GM19467 (cell line): Measurements from ENCODE around the gene ADAMTS3.

Experiments used
- ATAC-seq: cut with Tn5 transposase; IDR thresholded peaks from one replicate; pipeline ENCODE4 v1.9.1; 2021; ENCODE audit warnings: mild to moderate bottlenecking, moderate library complexity; ENCODE audit not compliant: unreplicated experiment

The ADAMTS3 gene

GRCh38 chr4:72422416-72422815, 146.6 kb downstream of the ADAMTS3 start:
- no peak for ATAC-seq

GRCh38 chr4:72418458-72418857, 150.6 kb downstream of the ADAMTS3 start:
- no peak for ATAC-seq

- no peak for ATAC-seq
Measured at GRCh38 chr4:72410158-72410557, 158.9 kb downstream of the ADAMTS3 start.

DNA sequence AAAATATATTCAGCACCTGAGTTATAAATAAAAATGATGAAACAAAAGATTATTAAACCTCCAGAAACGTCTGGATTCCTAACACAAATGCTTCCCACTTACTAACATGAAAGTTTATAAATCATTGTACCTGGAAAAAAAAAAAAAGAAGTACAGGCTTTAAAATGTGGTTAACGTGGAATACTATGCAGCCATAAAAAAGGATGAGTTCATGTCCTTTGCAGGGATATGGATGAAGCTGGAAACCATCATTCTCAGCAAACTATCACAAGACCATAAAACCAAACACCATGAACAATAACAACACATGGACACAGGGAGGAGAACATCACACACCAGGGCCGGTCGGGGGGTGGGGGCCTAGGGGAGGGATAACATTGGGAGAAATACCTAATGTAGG, 160.5 kb downstream of the ADAMTS3 start:
- ATAC-seq: no peak

- no peak for ATAC-seq
Measured at GRCh38 chr4:72405417-72405816, 163.6 kb downstream of the ADAMTS3 start.

GRCh38 chr4:72397314-72397713, 171.7 kb downstream of the ADAMTS3 start:
- no peak for ATAC-seq

GRCh38 chr4:72394012-72394663, 174.9 kb downstream of the ADAMTS3 start:
- ATAC-seq: no peak

DNA sequence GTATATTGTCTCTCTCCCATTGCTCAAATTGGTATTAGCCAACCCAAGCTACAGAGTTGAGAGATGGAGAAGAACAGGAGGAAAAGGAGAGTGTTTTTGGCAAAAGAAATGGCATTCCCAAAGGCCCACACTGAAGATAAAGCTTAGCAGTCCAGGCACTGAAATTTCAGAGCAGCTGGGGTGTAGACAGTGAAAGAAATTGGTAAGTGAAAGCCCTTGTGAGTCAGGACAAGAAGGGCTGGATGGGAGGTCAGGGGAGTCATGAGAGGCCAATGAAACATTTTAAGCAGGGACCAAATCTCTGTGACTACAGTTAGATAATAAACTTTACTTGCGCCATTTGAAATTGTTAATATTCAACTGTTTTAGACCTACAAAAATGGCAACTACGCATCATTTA, 177.7 kb downstream of the ADAMTS3 start:
- no peak for ATAC-seq

DNA sequence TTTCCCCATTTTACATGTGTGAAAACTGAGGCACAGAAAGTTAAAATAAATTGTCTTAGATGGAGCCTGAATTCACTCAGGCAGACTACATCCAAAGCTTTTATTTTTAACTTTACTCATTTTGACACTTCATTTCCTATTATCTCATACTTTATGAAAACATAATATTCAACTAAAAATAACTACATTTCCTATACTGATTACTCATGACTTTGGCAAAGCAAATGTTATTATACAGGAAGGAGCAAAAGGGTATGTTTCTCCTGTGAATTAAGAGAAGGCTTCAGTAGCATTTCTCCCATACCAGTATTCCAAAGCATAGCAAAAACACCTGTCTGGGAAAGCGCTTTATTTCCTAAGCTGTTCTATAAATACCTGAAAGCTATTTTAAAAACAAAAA, 178.6 kb downstream of the ADAMTS3 start:
- ATAC-seq: no peak

- ATAC-seq: no peak
Measured at GRCh38 chr4:72388521-72388920, 180.5 kb downstream of the ADAMTS3 start.

DNA sequence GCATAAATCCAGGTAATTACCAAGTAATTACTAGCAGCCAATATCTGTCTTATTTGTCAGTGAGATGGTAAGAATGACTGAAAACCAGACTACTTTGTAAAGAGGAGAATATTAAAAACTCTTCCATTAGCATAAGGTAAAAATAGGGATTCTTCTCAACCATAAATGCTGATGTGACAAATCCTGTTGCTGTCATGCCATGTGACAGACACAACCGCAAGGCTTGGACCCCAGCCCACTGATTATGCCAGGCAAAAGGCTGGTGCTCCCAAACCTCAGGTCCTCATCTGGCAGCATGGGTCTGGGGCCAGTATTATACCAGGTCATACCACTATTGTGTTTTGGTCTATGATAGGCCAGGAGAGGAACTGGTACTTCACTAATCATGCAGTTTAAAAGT, 181.1 kb downstream of the ADAMTS3 start:
- ATAC-seq: no peak

DNA sequence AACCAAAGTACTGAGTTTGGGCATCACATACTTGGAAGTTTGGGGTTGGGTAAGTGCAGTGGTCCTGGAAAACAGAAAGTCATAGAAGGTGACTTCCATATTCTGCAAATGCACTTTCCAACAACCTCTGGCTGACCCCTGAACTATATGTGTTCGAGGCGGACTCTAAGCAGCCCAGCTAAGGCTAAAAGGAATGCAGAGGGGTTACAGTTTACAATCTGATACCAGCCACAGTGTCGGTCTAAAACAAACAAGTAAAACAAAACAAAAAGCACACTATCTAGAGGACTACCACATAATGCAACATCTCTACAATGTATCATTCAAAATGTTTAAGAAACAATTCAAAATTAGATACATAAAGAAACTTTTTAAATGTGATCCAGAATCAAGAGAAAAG, 185.6 kb downstream of the ADAMTS3 start:
- no peak for ATAC-seq

DNA sequence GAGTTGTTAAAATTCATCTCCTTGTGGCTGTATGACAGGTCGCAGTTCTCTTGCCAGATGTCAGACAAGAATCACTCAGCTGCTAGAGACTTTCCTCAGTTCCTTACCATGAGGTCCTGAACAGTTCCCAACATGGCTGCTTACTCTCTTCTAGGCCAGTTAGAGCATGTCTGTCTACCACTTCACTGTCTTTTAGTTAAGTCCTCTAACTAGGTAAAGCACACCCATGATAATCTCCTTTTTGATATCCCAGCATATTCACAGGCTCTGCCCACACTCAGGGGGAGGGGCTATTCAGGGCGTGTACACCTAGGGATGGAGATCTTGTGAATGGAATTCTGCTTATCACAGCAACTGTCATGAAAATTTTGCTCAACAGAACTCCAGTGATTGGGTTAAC, 190.1 kb downstream of the ADAMTS3 start:
- ATAC-seq: no peak

DNA sequence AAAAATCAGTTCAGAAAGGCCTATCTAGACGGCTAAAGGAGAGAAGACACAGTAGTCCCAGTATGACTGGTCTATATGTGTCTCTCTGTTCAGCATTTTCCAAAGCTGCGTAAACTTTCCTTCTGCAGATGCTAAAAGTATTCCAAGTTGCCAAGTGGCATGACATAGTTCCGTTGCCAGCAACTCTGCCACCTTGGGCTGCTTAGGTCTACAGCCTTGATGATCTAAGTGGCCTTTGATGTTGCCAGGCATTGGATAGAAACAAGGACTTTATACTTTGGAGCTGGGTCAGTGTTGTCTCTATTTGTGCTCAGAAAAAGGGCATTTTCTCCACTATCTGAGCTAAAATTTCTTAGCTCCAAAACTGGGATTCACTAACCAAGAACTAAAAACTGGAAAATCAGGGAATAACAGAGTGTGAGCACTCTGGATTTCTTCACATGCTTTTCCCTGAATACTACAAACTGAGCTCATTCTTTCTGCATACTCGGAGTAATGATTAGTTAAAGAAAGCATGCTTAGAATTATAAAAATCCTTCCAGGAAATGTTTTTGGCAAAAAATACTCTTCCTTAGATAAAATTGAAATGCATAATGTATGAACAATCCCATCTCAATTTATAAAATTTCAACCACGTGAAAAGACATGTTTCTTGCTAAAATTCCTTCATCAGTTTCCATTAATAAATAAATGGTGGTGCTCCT, 191.4 kb downstream of the ADAMTS3 start:
- ATAC-seq: no peak

- ATAC-seq: no peak
Measured at GRCh38 chr4:72376901-72377300, 192.1 kb downstream of the ADAMTS3 start.

DNA sequence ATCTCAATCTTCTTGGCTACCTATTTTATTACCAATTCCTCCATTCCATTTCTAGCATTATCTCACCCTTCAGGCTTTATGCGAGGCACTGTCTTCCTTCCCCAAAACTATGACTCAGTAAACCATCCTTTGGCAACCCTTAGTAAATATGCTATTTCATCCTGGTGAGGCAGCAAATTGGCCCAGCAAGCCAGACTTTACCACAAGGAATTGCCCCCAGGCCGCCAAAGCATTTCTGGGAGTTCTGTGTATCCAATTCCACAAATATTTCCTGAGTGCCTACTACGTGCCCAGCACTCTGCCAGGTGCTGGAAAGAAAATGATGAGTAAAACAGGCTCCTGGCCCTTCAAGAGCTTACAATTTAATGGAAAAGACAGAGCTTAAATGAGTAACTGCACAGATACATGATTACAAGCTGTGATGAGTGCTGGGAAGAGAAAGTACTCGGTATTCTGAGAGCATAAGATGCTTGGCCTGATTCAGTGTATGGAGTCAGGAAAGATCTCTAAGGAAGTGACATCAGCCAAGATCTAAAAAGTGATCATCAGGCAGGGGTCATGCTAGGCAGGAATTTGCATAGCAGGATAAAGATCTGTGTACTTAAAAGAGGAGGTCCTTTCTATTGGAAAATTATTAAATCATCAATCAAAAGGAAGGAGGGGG, 193.8 kb downstream of the ADAMTS3 start:
- ATAC-seq: no peak

DNA sequence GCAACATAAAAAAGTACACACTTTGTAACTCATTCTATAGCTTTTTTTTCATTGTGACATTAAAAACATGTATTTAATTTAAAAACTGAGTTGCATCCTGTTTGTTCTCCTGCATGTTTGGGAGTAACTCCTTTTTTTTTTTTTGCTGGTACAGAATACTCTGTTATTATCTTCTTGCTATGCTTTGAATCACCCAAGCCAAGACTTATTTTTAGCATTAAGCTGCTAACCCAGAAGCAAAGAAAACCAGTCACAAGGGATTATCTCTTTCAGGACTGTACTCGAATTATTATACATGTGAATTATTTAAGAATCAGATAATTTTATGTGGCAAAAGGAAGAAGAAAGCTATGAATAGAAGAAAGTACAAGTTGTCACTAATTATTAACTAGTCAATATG, 194.9 kb downstream of the ADAMTS3 start:
- ATAC-seq: no peak

DNA sequence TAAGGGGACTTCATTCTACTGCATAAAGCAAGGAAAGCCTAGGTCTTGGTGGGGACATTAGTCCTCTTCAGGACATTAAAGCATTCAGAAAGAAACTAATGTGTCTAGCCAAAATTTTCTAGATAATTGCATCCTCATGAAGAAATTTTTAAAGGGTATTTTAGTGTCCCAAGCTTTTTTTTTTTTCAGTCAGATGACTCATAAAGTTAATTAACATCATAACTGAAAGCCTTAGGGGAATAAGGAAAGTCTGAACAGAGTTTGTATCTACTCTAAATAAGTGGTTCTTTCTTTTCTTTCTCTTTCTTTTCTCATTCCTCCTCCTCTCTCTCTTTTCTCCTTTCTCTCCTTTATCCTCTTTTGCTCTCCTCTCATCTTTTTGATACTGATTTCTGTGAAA, 202.4 kb downstream of the ADAMTS3 start:
- ATAC-seq: no peak

DNA sequence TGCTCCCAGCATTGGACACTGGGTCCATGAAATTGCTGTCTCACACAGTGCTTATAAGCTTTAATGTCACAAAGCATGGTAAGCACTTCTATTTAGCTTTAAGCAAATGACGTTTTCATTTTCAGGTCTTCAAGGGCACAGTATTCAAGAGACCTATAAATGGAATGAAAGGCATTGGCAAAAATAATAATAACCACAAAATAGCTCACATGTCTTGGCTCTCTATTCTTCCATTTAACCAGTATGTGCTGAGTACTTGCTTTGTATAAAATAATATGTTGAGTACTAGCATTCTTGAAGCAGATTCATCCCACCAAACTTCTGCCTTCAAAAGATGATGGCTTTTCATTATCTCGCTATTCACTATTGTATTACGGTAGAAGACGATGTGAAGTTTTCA, 203.0 kb downstream of the ADAMTS3 start:
- no peak for ATAC-seq

DNA sequence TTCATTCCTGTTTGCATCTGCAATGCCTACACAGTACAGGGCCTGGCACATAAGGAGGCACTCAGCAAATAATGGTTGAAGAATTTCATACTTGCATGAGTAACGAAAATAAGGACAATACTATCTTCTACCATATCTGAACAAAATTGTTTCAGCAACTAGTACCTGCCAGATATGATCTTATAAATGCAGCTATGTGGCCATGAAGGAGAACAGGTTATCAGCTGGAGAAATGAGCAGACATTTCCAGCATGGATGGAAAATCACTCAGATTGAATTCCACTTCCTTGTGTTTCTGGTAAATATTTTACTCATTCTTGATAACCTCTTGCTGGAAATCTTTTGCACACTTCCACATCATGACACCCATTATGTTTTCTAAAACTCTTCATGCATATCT, 204.0 kb downstream of the ADAMTS3 start:
- no peak for ATAC-seq

- no peak for ATAC-seq
Measured at GRCh38 chr4:72360075-72360474, 208.9 kb downstream of the ADAMTS3 start.

DNA sequence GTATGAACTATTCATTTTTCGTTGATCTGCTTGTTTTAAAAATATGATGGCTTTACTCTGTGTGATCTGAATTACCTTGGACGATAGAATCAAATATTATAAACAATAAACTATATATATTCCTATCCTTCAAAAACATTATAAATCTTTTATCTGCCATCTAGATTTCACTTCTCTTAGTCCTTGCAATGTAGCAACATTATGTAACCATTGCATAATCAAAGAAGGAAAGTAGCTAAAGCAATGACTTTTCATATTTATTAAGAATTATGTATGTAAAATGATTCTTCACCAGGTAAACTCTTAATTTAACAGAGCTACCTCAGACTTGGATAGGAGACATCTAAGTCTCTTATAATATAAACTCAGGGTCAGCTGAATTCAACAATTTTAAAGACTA, 210.5 kb downstream of the ADAMTS3 start:
- ATAC-seq: no peak
